ENCODE data around the gene TRA2A.

DNA sequence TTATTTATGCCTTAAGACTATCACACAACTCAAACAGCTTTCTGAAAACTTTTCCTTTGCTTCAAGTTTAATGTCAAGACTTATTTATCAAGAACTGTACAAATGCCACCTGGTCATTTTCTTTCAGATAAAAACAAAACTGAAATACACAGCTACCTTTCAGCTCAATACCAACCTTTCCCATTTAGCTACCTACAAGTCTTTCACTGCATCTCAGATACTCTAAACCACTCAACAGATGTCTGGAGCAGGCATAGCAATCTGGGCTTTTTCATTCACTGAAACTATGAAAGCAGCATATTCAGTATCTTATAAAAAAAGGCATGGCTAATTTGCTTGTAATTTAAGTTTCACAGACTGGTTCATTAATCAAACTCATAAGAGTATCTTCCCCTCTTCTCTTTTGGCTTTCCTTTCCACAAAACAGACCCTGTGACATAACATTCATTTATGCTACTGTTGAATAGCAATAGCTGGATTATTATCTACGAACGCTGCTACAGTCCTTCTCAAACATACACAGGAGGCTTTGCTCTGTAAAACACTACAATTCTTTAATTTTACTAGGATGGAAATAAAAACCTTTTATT lies 8.2 kb downstream of the TRA2A start:
- TF ChIP-seq, protein P1, sequence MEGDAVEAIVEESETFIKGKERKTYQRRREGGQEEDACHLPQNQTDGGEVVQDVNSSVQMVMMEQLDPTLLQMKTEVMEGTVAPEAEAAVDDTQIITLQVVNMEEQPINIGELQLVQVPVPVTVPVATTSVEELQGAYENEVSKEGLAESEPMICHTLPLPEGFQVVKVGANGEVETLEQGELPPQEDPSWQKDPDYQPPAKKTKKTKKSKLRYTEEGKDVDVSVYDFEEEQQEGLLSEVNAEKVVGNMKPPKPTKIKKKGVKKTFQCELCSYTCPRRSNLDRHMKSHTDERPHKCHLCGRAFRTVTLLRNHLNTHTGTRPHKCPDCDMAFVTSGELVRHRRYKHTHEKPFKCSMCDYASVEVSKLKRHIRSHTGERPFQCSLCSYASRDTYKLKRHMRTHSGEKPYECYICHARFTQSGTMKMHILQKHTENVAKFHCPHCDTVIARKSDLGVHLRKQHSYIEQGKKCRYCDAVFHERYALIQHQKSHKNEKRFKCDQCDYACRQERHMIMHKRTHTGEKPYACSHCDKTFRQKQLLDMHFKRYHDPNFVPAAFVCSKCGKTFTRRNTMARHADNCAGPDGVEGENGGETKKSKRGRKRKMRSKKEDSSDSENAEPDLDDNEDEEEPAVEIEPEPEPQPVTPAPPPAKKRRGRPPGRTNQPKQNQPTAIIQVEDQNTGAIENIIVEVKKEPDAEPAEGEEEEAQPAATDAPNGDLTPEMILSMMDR (IDR thresholded peaks at IDR 0.05) = no peak
- TF ChIP-seq POLR2A (IDR thresholded peaks at IDR 0.05) = no peak

Measured in heart left ventricle (tissue), 13 donors.